DOHH2 (cell line): ENCODE measurements around the gene HCN2.

Experiments used
- H3F3A ChIP-seq: fragments of 200-600 bp; sonication (generic), shearing (Covaris generic); 2 replicates; pipeline ENCODE4 v1.6.0; 2016; ENCODE audit warnings: antibody characterized with exemption, mild to moderate bottlenecking; ENCODE audit not compliant: control insufficient read depth, insufficient read depth
- H3K27ac ChIP-seq: fragments of 200-600 bp; sonication (generic); 2 replicates; pipeline ENCODE4 v1.5.1; 2014; ENCODE audit warnings: low read depth, mild to moderate bottlenecking, low read length, moderate library complexity
- H3K27me3 ChIP-seq: fragments of 200-600 bp; sonication (generic); 2 replicates; pipeline ENCODE4 v1.6.1; 2014; ENCODE audit warnings: mild to moderate bottlenecking, low read length, mixed read lengths; ENCODE audit not compliant: control insufficient read depth
- H3K36me3 ChIP-seq: fragments of 200-600 bp; sonication (generic); 2 replicates; pipeline ENCODE4 v1.6.1; 2014; ENCODE audit warnings: mild to moderate bottlenecking, low read length, moderate library complexity, mixed read lengths; ENCODE audit not compliant: control insufficient read depth
- H3K4me1 ChIP-seq: fragments of 200-600 bp; sonication (generic); 2 replicates; pipeline ENCODE4 v1.6.1; 2014; ENCODE audit warnings: mild to moderate bottlenecking, low read length, mixed read lengths; ENCODE audit not compliant: control insufficient read depth
- H3K4me2 ChIP-seq: fragments of 200-600 bp; sonication (generic); 2 replicates; pipeline ENCODE4 v1.6.0; 2014; ENCODE audit warnings: mild to moderate bottlenecking, low read length, moderate library complexity
- H3K4me3 ChIP-seq: fragments of 200-600 bp; sonication (generic); 2 replicates; pipeline ENCODE4 v1.5.1; 2014; ENCODE audit warnings: mild to moderate bottlenecking, low read length, mixed read lengths
- H3K79me2 ChIP-seq: fragments of 200-600 bp; sonication (generic); 2 replicates; pipeline ENCODE4 v1.6.1; 2014; ENCODE audit warnings: mild to moderate bottlenecking, low read length, mixed read lengths; ENCODE audit not compliant: control insufficient read depth
- H3K9me2 ChIP-seq: fragments of 200-600 bp; sonication (generic); replicated peaks from 2 replicates; pipeline ENCODE4 v1.6.1; 2014; ENCODE audit warnings: mild to moderate bottlenecking, low read length, mixed read lengths; ENCODE audit not compliant: control insufficient read depth
- H3K9me3 ChIP-seq: fragments of 200-600 bp; sonication (generic); 2 replicates; pipeline ENCODE4 v1.6.1; 2014; ENCODE audit warnings: antibody characterized with exemption, low read length, mixed read lengths; ENCODE audit not compliant: control insufficient read depth, insufficient read depth
- H4K20me1 ChIP-seq: fragments of 200-600 bp; sonication (generic); 2 replicates; pipeline ENCODE4 v1.6.0; 2014; ENCODE audit warnings: low read depth, mild to moderate bottlenecking, antibody characterized with exemption, low read length, moderate library complexity; ENCODE audit not compliant: control insufficient read depth, insufficient read depth
- EZH2phosphoT487 ChIP-seq: fragments of 200-600 bp; sonication (generic); IDR thresholded peaks from 2 replicates; pipeline ENCODE4 v1.6.1; 2017; ENCODE audit warnings: borderline replicate concordance, mild to moderate bottlenecking, antibody characterized with exemption, low read length, moderate library complexity, mixed read lengths
- TF ChIP-seq, protein P1 (sequence below): fragments of 200-600 bp; sonication (generic); IDR thresholded peaks from one replicate; pipeline ENCODE4 v1.5.1; 2014; ENCODE audit warnings: antibody characterized with exemption, mild to moderate bottlenecking, low read depth, low read length; ENCODE audit not compliant: poor library complexity, severe bottlenecking

The HCN2 gene

DNA sequence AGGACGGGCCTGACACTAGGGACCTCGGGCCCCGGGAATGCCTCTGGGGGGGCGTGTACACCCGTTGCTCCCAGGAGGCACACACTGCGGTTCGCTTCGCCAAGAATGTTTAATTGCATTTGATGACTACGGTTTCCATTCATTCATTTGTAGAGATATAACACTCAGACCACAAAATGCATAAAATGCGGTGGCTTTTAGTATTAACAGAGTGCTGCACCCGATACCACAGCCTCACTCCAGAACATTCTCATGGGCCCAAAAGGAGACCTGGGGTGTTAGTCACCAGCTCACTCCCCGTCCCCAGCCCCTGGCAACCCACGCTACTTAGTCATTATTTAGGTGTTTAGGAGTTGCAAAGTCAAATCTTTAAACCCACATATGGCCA lies 21.8 kb downstream of the HCN2 start:
- H3K27me3 ChIP-seq: no peaks in the 10 kb centered on the region
- H3K36me3 ChIP-seq: peaks cover 9% of the 10 kb centered on the region
- no peaks in the 10 kb centered on the region for H3F3A ChIP-seq
- TF ChIP-seq, protein P1, sequence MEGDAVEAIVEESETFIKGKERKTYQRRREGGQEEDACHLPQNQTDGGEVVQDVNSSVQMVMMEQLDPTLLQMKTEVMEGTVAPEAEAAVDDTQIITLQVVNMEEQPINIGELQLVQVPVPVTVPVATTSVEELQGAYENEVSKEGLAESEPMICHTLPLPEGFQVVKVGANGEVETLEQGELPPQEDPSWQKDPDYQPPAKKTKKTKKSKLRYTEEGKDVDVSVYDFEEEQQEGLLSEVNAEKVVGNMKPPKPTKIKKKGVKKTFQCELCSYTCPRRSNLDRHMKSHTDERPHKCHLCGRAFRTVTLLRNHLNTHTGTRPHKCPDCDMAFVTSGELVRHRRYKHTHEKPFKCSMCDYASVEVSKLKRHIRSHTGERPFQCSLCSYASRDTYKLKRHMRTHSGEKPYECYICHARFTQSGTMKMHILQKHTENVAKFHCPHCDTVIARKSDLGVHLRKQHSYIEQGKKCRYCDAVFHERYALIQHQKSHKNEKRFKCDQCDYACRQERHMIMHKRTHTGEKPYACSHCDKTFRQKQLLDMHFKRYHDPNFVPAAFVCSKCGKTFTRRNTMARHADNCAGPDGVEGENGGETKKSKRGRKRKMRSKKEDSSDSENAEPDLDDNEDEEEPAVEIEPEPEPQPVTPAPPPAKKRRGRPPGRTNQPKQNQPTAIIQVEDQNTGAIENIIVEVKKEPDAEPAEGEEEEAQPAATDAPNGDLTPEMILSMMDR: no peak
- no peak for TF ChIP-seq EZH2phosphoT487
- H3K9me3 ChIP-seq: no peaks in the 10 kb centered on the region
- no peak overlapping the region for H3K4me2 ChIP-seq
- H3K79me2 ChIP-seq: no peaks in the 10 kb centered on the region
- H4K20me1 ChIP-seq: no peaks in the 10 kb centered on the region
- no peak overlapping the region for H3K27ac ChIP-seq
- H3K4me1 ChIP-seq: peaks cover 14% of the 10 kb centered on the region
- H3K4me3 ChIP-seq: no peak overlapping the region
- no peaks in the 10 kb centered on the region for H3K9me2 ChIP-seq

DNA sequence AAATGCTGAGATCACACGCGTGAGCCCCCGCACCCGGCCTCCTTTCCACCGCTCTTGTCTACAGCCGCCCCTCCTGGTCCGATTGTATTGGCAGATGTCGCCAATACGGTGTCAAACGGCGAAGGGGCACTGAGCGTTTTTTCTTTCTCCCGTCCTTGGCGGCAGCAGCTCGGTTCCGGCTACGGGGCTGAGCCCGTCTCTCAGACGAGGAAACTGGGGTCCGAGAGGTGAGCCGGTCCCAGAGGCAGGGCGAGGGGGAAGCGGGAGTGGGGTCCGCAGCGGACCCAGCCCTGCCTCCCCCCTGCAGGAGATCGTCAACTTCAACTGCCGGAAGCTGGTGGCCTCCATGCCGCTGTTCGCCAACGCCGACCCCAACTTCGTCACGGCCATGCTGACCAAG lies 23.3 kb downstream of the HCN2 start:
- TF ChIP-seq, protein P1: no peak
- no peak for TF ChIP-seq EZH2phosphoT487
- H3K4me3 ChIP-seq: no peak overlapping the region
- no peaks in the 10 kb centered on the region for H3K27me3 ChIP-seq
- no peak overlapping the region for H3K27ac ChIP-seq
- no peaks in the 10 kb centered on the region for H4K20me1 ChIP-seq
- no peaks in the 10 kb centered on the region for H3K9me2 ChIP-seq
- H3K4me2 ChIP-seq: no peak overlapping the region
- peaks cover 11% of the 10 kb centered on the region for H3K36me3 ChIP-seq
- no peaks in the 10 kb centered on the region for H3F3A ChIP-seq
- H3K9me3 ChIP-seq: no peaks in the 10 kb centered on the region
- H3K79me2 ChIP-seq: no peaks in the 10 kb centered on the region
- H3K4me1 ChIP-seq: peaks cover 14% of the 10 kb centered on the region

GRCh38 chr19:613732-614567 lies 24.3 kb downstream of the HCN2 start:
- TF ChIP-seq EZH2phosphoT487: no peak
- TF ChIP-seq, protein P1: no peak
- Histone ChIP-seq H3K36me3 (peaks cover 21% of the 10 kb centered on the region), H3K4me3 (no peak overlapping the region), H3K9me3 (no peaks in the 10 kb centered on the region), H3K9me2 (no peaks in the 10 kb centered on the region), H3K79me2 (no peaks in the 10 kb centered on the region), H3F3A (no peaks in the 10 kb centered on the region), H3K27ac (no peak overlapping the region), H3K27me3 (no peaks in the 10 kb centered on the region), H3K4me2 (no peak overlapping the region), H3K4me1 (peaks cover 12% of the 10 kb centered on the region), H4K20me1 (no peaks in the 10 kb centered on the region)
